A549 (cell line): ENCODE data around the gene CD3G. TPM values are rescaled to one million over a fixed set of nuclear protein-coding genes. Genes with fewer than 3 reads are reported as not detected.

Source experiments
- ATAC-seq, 2 experiments: fragments of 200-7000 bp in 1 of 2; fragments of >200 bp in 1 of 2; cut with Nextera tagmentation in 1 of 2; cut with Tn5 transposase in 1 of 2; 3 replicates each; pipeline versions ENCODE4 v1.8.0 to v1.9.1; 2018 to 2020; ENCODE audit warnings: mild to moderate bottlenecking in 1 of 2, moderate library complexity in 1 of 2
- CTCF ChIA-PET: fragments of 300-600 bp; sonication (Branson Sonifier 250); formaldehyde crosslinking; extraction: SDS; loops from one replicate; lab custom pipeline; 2021; ENCODE audit warnings: antibody characterized with exemption, inconsistent platforms; lab: Yijun Ruan, JAX
- POLR2A ChIA-PET: fragments of 350-600 bp; formaldehyde crosslinking; extraction: SDS; loops from one replicate; lab custom pipeline; 2021; ENCODE audit warnings: antibody characterized with exemption, inconsistent platforms; lab: Yijun Ruan, JAX
- DNase-seq, 2 experiments: peaks; one replicate each; pipeline versions ENCODE4 v3.0.0 to v3.0.0-alpha.2; 2011 to 2016; ENCODE audit warnings: low read depth in 1 of 2, low spot score in 1 of 2
- FAIRE-seq: peaks from 2 replicates; lab custom pipeline; 2011; peaks lifted over from hg19 to GRCh38; lab: Jason Lieb, UNC
- H3K27ac ChIP-seq, 2 experiments: fragments of >200 bp; sonication (Bioruptor Twin); formaldehyde crosslinking; 3 replicates each; pipeline ENCODE4 v1.5.1; 2016 to 2017
- H3K4me1 ChIP-seq: fragments of >200 bp; sonication (Bioruptor Twin); formaldehyde crosslinking; 3 replicates; pipeline ENCODE4 v1.6.1; 2016
- H3K4me2 ChIP-seq: fragments of >200 bp; sonication (Bioruptor Twin); formaldehyde crosslinking; 3 replicates; pipeline ENCODE4 v1.6.1; 2016
- H3K4me3 ChIP-seq: fragments of >200 bp; sonication (Bioruptor Twin); formaldehyde crosslinking; 3 replicates; pipeline ENCODE4 v1.5.1; 2016
- H3K9me3 ChIP-seq: fragments of >200 bp; sonication (Bioruptor Twin); formaldehyde crosslinking; 3 replicates; pipeline ENCODE4 v1.6.1; 2016
- ATOH8 ChIP-seq: fragments of 250-450 bp; sonication (Bioruptor Pico); IDR thresholded peaks from 2 replicates; pipeline ENCODE4 v1.5.0; 2020; ENCODE audit warnings: low read depth, mild to moderate bottlenecking, moderate library complexity
- CBX8 ChIP-seq: fragments of 200-600 bp; sonication (generic); IDR thresholded peaks from 2 replicates; pipeline ENCODE4 v1.6.1; 2016
- CHD4 ChIP-seq: fragments of 200-600 bp; sonication (generic); IDR thresholded peaks from 2 replicates; pipeline ENCODE4 v1.6.1; 2016; ENCODE audit warnings: antibody characterized with exemption, mild to moderate bottlenecking, borderline replicate concordance
- E2F6 ChIP-seq: IDR thresholded peaks from 2 replicates; pipeline ENCODE4 v1.6.1; 2012; ENCODE audit warnings: low read depth, borderline replicate concordance
- ELK1 ChIP-seq: fragments of 150-350 bp; IDR thresholded peaks from 2 replicates; pipeline ENCODE4 v1.6.1; 2014; ENCODE audit warnings: low read depth, mild to moderate bottlenecking, low read length
- EP300 ChIP-seq, 2 experiments: fragments of >200 bp; sonication (Bioruptor Twin); formaldehyde crosslinking; IDR thresholded peaks; 2 replicates in 1 of 2; 3 replicates in 1 of 2; pipeline ENCODE4 v1.6.1; 2016 to 2017
- FOSL2 ChIP-seq, 2 experiments: fragments of 450-650 bp in 1 of 2; fragments of >200 bp in 1 of 2; sonication (Bioruptor Twin) in 1 of 2; formaldehyde crosslinking; IDR thresholded peaks; 2 replicates each; pipeline versions ENCODE4 v1.5.0 to v1.6.1; 2016 to 2020; ENCODE audit warnings: mild to moderate bottlenecking in 1 of 2, moderate library complexity in 1 of 2
- HDAC2 ChIP-seq: fragments of 200-600 bp; sonication (generic); IDR thresholded peaks from 2 replicates; pipeline ENCODE4 v1.6.1; 2016
- HES2 ChIP-seq: fragments of >200 bp; sonication (Bioruptor Twin); formaldehyde crosslinking; IDR thresholded peaks from 2 replicates; pipeline ENCODE4 v1.6.1; 2016
- HEYL ChIP-seq: fragments of 250-450 bp; sonication (Bioruptor Pico); IDR thresholded peaks from 2 replicates; pipeline ENCODE4 v1.8.0; 2021; ENCODE audit warnings: mild to moderate bottlenecking, moderate library complexity
- HOXA7 ChIP-seq: fragments of 250-450 bp; sonication (Bioruptor Pico); IDR thresholded peaks from 2 replicates; pipeline ENCODE4 v1.5.0; 2020; ENCODE audit warnings: mild to moderate bottlenecking, moderate library complexity
- JUN ChIP-seq, 2 experiments: fragments of >200 bp; sonication (Bioruptor Twin); formaldehyde crosslinking; IDR thresholded peaks; 2 replicates in 1 of 2; 3 replicates in 1 of 2; pipeline ENCODE4 v1.6.1; 2016 to 2017
- KDM1A ChIP-seq: fragments of 200-600 bp; sonication (generic); IDR thresholded peaks from 2 replicates; pipeline ENCODE4 v1.6.1; 2016; ENCODE audit warnings: low read depth, mild to moderate bottlenecking
- MAFK ChIP-seq: fragments of 450-650 bp; IDR thresholded peaks from 2 replicates; pipeline ENCODE4 v1.6.1; 2014; ENCODE audit not compliant: partially characterized antibody
- MAX ChIP-seq: IDR thresholded peaks from 2 replicates; pipeline ENCODE4 v1.6.1; 2012
- MYC ChIP-seq: IDR thresholded peaks from 2 replicates; pipeline ENCODE4 v1.6.1; 2012; ENCODE audit warnings: mild to moderate bottlenecking, inconsistent platforms, low read length, improper control_type of control experiment, borderline replicate concordance
- PHF8 ChIP-seq: fragments of 200-600 bp; sonication (generic); IDR thresholded peaks from 2 replicates; pipeline ENCODE4 v1.6.1; 2016; ENCODE audit warnings: low read depth, mild to moderate bottlenecking, antibody characterized with exemption, moderate library complexity, borderline replicate concordance
- POLR2A ChIP-seq: IDR thresholded peaks from 2 replicates; pipeline ENCODE4 v1.6.1; 2012; ENCODE audit warnings: mild to moderate bottlenecking, low read length
- SREBF2 ChIP-seq: fragments of 450-650 bp; IDR thresholded peaks from 2 replicates; pipeline ENCODE4 v1.6.1; 2014; ENCODE audit warnings: mild to moderate bottlenecking, moderate library complexity
- ZC3H11A ChIP-seq: fragments of 450-650 bp; IDR thresholded peaks from 2 replicates; pipeline ENCODE4 v1.6.1; 2014; ENCODE audit warnings: antibody characterized with exemption, mild to moderate bottlenecking
- ZFP36 ChIP-seq: fragments of 450-650 bp; IDR thresholded peaks from 2 replicates; pipeline ENCODE4 v1.6.1; 2014; ENCODE audit warnings: borderline replicate concordance; ENCODE audit not compliant: partially characterized antibody
- ZNF302 ChIP-seq: fragments of 250-450 bp; sonication (Bioruptor Pico); IDR thresholded peaks from 2 replicates; pipeline ENCODE4 v1.9.0; 2021; ENCODE audit warnings: inconsistent platforms, mild to moderate bottlenecking, moderate library complexity
- WGBS: methylation state at CpG from one replicate; pipeline ENCODE4 v1.1.6; 2017; ENCODE audit errors: missing lambda C conversion rate; 5-methylcytosine and 5-hydroxymethylcytosine counted together
- polyA plus RNA-seq, 4 experiments: library from polyadenylated mRNA; depleted of rRNA in 3 of 4; stranded (reverse); fragments of >200 nt; fragmentation: RNase III in 1 of 4; extraction: RNeasy Plus Mini Kit Qiagen cat#74134 plus additional on column Dnase treatment in 1 of 4; gene quantifications; 2 replicates in 3 of 4; 3 replicates in 1 of 4; pipeline ENCODE4 v1.2.3, GENCODE V29; 2011 to 2017

The CD3G gene
- polyA plus RNA-seq, 2 of the 4 experiments (the other 2 are of a cell fraction) = not detected

GRCh38 chr11:118396097-118396501, 52.0 kb downstream of the CD3G start:
- CTCF ChIA-PET = no interaction called here
- POLR2A ChIA-PET = no interaction called here
- Histone ChIP-seq H3K4me2 (no peak overlapping the region), H3K4me1 (no peaks in the 10 kb centered on the region), H3K4me3 (no peak overlapping the region), H3K27ac (no peak overlapping the region)
- DNase-seq (no peak), FAIRE-seq (no peak), ATAC-seq (no peak)
- WGBS = 87% methylated on average over 6 of the region's 6 CpGs
- TF ChIP-seq HOXA7 (no peak), CBX8 (no peak), EP300 (IDR thresholded peaks at IDR 0.05) (no peak), ZFP36 (no peak)
- TF ChIP-seq, all 56 proteins: peak for 0
- no peaks in the 10 kb centered on the region for H3K9me3 ChIP-seq

GRCh38 chr11:118397448-118397847, 53.3 kb downstream of the CD3G start:
- ChIA-PET CTCF (interaction anchor here (0.9 kb wide), 1 partner anchor 44 kb away, joined by 4 read pairs; no protein-coding TSS in a partner anchor), POLR2A (no interaction called here)
- H3K4me2 ChIP-seq = no peak overlapping the region
- DNase-seq (no peak), FAIRE-seq (no peak), ATAC-seq (no peak)
- no peaks in the 10 kb centered on the region for H3K9me3 ChIP-seq
- no peak overlapping the region for H3K4me3 ChIP-seq
- H3K4me1 ChIP-seq = no peaks in the 10 kb centered on the region
- TF ChIP-seq HDAC2 = no peak
- TF ChIP-seq MAFK = peak; percentile 66
- H3K27ac ChIP-seq = no peak overlapping the region

GRCh38 chr11:118398791-118399559, 54.8 kb downstream of the CD3G start:
- Histone ChIP-seq H3K9me3 (no peaks in the 10 kb centered on the region), H3K27ac (no peak overlapping the region), H3K4me2 (no peak overlapping the region), H3K4me1 (peaks cover 12% of the 10 kb centered on the region), H3K4me3 (no peak overlapping the region)
- DNase-seq (no peak), ATAC-seq (no peak), FAIRE-seq (no peak)
- CTCF ChIA-PET = interaction anchor here (0.6 to 1.6 kb wide), 7 partner anchors 36 to 201 kb away, joined by 3 to 5 read pairs (median 3); no protein-coding TSS in a partner anchor
- POLR2A ChIA-PET = no interaction called here
- WGBS = 65% methylated on average over 3 of the region's 3 CpGs
- no peak for TF ChIP-seq POLR2A
- TF ChIP-seq ATOH8 (CRISPR knock-in tag) = no peak
- no peak for TF ChIP-seq ZNF302 (CRISPR knock-in tag)
- no peak for TF ChIP-seq E2F6
- no peak for TF ChIP-seq KDM1A
- TF ChIP-seq CHD4 = no peak
- TF ChIP-seq HDAC2 = no peak
- TF ChIP-seq ZC3H11A = no peak
- TF ChIP-seq SREBF2 = no peak
- TF ChIP-seq ELK1 = no peak

GRCh38 chr11:118401151-118401879, 57.2 kb downstream of the CD3G start, which contains the start of gene ATP5MG:
TSS of gene ATP5MG (plus strand) at chr11:118401606. CDS start at chr11:118401666, 60 bp downstream.
- ChIA-PET POLR2A (interaction anchor here (0.9 to 1.0 kb wide), 2 partner anchors 34 to 136 kb away, joined by 3 read pairs; no protein-coding TSS in a partner anchor), CTCF (interaction anchor here (0.9 to 1.3 kb wide), 2 partner anchors 58 to 206 kb away, joined by 3 to 4 read pairs; no protein-coding TSS in a partner anchor)
- ATAC-seq (peak; percentile 85 to 86), FAIRE-seq (no peak), DNase-seq (peak; percentile 68 to 87)
- Histone ChIP-seq H3K4me1 (peaks cover 19% of the 10 kb centered on the region), H3K4me3 (peak within 1 kb of the TSS; percentile 81), H3K4me2 (peak within 1 kb of the TSS; percentile 73), H3K27ac (peak within 1 kb of the TSS; percentile 82 to 93), H3K9me3 (no peaks in the 10 kb centered on the region)
- WGBS = under 1% methylated on average over 32 of the region's 51 CpGs
- TF ChIP-seq MAX (peak; percentile 46; the same call in 1 of the 2 replicates), ZFP36 (no peak), HES2 (no peak), JUN (IDR thresholded peaks at IDR 0.05) (peak; percentile 71 to 77; a peak in 4 of 5 replicates), HEYL (no peak), POLR2A (peak; percentile 64), MYC (peak; percentile 22; the same call in 1 of the 2 replicates), FOSL2 (IDR thresholded peaks at IDR 0.05) (no peak), FOSL2 (CRISPR knock-in tag; IDR thresholded peaks at IDR 0.05) (no peak), PHF8 (peak; percentile 42; the same call in 1 of the 2 replicates)
